ENCODE measurements around the gene RAPGEF1.

DNA sequence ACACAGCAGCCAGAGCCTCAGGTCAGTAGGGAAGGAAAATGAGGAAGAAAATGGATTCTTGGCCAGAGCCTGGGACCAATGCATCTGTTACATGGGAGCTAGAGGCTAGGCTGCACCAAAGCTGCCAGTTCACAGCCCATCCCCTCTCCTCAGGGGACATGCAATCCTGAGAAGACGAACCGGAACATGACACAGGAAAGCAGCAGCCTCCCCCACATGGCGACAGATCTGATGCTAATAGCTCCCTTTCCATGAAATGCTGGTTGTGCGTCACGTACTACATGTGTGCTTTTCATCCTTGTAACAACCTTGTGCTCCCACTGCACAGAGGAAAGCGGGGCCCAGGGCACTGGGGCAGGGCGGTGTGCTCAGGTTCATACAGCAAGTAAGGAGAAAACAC lies 127.0 kb downstream of the RAPGEF1 start:
- TF ChIP-seq, protein P1, sequence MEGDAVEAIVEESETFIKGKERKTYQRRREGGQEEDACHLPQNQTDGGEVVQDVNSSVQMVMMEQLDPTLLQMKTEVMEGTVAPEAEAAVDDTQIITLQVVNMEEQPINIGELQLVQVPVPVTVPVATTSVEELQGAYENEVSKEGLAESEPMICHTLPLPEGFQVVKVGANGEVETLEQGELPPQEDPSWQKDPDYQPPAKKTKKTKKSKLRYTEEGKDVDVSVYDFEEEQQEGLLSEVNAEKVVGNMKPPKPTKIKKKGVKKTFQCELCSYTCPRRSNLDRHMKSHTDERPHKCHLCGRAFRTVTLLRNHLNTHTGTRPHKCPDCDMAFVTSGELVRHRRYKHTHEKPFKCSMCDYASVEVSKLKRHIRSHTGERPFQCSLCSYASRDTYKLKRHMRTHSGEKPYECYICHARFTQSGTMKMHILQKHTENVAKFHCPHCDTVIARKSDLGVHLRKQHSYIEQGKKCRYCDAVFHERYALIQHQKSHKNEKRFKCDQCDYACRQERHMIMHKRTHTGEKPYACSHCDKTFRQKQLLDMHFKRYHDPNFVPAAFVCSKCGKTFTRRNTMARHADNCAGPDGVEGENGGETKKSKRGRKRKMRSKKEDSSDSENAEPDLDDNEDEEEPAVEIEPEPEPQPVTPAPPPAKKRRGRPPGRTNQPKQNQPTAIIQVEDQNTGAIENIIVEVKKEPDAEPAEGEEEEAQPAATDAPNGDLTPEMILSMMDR (conservative IDR thresholded peaks at IDR 0.05; ENCODE audit: low read length) = no peak
- no peak for TF ChIP-seq EZH2phosphoT487 (IDR thresholded peaks at IDR 0.05; ENCODE audit: borderline replicate concordance, low read depth, low read length)
